Measurements from ENCODE around the gene DHX38.
"Not testable (repeated sequence)": the region's sequence is repeated elsewhere in the genome, so short reads cannot be mapped to it uniquely, and the experiment has no call there.

GRCh38 chr16:72075067-72075466, 18.6 kb upstream of the DHX38 start:
- not testable (repeated sequence) for TF ChIP-seq CTCF (IDR thresholded peaks at IDR 0.05; ENCODE audit: poor library complexity); EZH2 (IDR thresholded peaks at IDR 0.05; ENCODE audit: borderline replicate concordance)
